Measurements from ENCODE around the gene CDC42BPB.
"Not testable (repeated sequence)": the region's sequence is repeated elsewhere in the genome, so short reads cannot be mapped to it uniquely, and the experiment has no call there.

CDC42BPB gene

GRCh38 chr14:102939329-102939728, 118.0 kb downstream of the CDC42BPB start:
- no peak for DNase-seq

DNA sequence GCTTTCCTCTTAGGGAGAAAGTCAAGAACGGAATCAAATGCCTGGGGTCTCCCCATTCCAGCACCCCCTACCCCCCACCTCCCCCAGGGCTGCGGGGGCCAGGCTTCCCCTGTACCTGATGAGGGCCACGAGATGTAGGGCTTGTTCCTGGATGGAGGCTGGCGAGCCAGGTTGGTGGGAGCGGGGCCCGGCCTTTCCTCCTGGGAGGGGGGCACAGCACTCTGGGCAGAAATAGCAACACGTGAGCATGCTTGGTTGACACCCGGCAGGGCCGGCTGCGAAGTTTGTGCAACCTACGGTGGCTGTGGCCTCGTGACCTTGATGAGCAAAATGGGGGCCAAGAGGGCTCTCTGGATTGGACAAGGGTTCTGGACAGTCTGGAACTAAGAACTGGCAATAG, 119.2 kb downstream of the CDC42BPB start:
- DNase-seq, result no peak

DNA sequence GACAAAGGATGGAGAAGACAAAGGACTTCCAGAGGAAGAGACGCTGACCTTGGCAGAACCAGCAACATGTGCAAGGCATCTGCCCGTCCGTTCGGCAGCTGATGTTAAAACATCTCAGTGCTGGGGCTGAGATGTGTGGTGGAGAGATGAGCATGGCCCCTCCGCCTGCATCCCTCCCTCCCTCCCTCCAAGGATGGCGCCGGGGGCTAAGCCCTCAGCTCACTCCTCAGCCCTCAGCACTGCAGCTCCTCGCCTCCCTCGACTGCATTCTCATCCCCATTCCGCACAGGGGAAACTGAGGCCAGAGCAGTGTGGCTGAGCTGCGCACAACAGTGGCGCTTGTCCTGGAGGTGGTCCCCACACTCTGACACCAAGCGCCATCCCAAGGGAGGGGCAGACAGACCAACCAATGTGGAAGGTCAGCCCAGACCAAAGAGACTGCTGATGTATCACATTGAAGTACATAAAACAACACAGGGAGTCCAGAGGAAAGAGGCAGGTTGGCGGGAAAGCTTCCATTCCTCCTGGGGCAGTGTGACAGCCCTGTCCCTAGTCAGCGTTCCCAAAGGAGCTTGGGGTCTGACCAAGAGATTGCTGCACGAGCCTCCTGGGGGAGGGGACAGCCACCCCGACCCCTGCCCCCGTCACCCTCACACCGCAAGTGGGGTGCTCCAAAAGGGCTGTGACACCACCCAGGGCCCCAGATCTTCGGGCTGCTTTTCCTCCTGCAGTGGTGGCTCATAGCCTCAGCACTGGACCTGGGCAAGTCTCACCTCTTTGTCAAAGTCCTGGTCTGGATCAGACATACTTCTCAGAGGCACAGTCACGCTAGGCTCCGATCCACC, 119.8 kb downstream of the CDC42BPB start:
- DNase-seq, result no peak

GRCh38 chr14:102935756-102936155, 121.6 kb downstream of the CDC42BPB start:
- DNase-seq, result no peak

DNA sequence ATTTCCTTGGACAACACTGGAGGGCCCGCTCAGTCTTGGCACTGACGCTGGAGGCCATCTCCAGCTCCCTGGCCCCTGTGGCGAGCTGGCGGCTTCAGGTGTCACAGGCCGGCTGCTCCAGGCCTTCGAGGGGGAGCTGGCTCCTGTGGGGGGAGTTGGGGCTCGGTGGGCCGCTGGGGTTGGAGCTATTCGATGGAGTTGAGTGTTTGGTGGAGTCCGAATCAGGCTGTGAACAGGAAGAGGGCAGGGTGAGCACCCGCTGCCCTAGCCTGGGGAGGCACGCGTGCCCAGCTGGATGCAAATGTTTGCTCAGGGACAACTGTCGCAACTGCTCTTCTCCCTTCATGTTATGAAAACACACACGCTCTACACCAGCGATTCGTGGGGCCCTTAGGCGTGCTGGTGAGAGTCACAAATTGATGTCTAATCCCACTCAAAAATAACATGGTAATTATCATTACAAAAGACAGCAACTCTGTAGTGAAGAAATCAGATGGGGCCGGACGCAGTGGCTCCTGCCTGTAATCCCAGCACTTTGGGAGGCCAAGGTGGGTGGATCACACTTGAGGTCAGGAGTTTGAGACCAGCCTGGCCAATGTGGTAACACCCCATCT, 123.6 kb downstream of the CDC42BPB start:
- DNase-seq, result no peak

GRCh38 chr14:102932484-102933248, 124.7 kb downstream of the CDC42BPB start:
- no peak for DNase-seq

DNA sequence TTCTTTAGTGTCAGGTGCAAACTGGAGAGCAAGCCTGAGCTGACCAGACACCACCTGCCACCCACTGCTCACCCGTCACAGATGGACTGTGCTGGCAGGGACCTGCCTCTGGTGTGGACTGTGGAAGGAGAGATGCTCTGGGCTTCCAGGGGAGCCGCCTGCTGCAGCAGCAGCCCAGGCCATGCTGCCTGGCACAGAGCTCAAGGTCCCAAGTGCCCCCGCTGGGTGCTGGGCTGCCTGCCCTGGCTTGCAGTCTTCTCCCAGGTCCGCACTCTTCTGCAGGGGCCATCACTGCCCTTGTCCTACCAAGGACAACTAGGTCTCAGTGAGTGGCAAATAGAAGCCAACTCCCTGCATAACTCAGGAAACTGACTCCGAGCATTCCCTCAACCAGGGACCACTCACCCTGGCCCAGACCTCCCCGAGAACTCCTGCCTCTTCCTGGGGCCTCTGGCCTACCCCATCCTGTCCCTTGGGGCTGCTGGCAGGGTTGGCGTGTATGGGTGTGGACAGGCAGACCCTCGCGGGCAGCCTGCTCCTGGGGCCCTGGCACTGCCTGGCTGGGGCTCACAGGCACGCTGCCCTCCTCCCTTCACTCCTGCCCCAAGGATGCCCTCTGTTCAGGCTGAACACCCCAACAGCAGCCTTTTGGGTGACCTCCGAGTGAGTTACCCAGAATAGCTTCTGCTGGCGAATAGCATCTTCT, 125.6 kb downstream of the CDC42BPB start:
- no peak for DNase-seq

- no peak for DNase-seq
These were observed 126.4 kb downstream of the CDC42BPB start for GRCh38 chr14:102930753-102931579.

DNA sequence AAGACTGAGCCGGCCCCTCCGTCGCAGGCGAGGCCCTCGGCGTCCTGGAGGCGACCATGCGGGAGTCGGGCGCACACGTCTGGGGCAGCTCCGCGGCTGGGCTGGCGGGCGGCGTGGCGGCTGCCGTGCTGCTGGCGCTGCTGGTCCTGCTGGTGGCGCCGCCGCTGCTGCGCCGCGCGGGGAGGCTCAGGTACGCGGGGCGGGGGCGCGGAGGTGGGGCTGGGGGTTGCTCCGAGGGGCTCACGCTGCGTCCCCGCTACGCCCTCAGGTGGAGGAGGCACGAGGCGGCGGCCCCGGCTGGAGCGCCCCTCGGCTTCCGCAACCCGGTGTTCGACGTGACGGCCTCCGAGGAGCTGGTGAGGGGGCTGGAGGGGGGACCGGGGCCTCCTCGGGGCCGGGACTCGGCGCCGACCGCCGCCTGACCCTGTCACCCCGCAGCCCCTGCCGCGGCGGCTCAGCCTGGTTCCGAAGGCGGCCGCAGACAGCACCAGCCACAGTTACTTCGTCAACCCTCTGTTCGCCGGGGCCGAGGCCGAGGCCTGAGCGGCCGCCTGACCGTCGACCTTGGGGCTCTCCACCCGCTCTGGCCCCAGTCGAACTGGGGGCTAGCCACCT, 127.1 kb downstream of the CDC42BPB start:
- no peak for DNase-seq

DNA sequence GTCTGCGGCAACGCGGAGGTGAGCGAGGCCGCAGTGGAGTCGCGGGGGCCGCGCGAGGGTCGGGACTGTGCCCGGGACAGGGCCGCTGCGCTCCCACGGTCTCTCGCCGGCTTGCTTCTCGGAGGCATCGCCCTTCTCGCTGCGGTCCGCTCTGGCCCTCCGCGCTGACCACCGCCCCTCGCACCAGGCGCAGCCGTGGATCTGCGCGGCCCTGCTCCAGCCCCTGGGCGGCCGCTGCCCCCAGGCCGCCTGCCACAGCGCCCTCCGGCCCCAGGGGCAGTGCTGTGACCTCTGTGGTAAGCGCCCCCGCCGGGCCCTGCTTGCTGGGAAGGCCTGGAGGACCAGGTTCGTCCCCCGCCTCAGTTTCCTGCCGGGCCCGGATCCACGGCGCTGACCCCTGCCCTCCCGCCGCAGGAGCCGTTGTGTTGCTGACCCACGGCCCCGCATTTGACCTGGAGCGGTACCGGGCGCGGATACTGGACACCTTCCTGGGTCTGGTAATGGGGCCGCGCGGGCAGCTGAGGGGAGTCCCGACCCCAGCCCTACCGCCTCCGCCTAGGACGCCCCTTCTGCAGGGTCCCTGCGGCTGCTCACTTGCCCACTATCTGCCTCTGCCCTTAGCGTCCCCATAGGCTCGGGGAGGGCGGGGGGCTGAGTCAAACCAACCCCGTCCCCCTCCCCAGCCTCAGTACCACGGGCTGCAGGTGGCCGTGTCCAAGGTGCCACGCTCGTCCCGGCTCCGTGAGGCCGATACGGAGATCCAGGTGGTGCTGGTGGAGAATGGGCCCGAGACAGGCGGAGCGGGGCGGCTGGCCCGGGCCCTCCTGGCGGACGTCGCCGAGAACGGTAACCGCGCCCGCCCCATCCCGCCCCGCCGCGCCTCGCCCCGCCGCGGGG, 127.9 kb downstream of the CDC42BPB start:
- no peak for DNase-seq

DNA sequence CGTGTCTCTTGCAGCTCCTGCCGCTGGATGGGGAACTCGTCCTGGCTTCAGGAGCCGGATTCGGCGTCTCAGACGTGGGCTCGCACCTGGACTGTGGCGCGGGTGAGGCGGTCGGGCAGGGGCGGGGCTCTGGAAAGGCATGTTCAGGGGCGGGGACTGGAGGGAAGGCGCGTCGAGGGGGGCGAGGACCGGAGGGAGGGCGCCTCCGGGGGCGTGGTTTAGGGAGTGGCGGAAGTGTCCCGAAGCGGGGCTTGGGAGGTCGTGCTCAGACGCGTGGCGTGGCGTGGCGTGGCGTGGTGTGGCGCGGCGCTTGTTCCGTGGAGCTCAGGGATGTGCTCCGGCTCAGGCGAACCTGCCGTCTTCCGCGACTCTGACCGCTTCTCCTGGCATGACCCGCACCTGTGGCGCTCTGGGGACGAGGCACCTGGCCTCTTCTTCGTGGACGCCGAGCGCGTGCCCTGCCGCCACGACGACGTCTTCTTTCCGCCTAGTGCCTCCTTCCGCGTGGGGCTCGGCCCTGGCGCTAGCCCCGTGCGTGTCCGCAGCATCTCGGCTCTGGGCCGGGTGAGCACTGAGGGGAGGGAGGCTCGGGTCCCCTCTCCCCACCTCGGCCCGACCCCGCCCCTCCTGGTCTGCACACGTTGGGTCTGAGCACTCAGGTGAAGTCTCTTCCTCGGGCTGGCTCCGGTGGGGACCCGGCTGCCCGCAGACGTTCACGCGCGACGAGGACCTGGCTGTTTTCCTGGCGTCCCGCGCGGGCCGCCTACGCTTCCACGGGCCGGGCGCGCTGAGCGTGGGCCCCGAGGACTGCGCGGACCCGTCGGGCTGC, 128.7 kb downstream of the CDC42BPB start:
- peak; percentile 73 for DNase-seq

DNA sequence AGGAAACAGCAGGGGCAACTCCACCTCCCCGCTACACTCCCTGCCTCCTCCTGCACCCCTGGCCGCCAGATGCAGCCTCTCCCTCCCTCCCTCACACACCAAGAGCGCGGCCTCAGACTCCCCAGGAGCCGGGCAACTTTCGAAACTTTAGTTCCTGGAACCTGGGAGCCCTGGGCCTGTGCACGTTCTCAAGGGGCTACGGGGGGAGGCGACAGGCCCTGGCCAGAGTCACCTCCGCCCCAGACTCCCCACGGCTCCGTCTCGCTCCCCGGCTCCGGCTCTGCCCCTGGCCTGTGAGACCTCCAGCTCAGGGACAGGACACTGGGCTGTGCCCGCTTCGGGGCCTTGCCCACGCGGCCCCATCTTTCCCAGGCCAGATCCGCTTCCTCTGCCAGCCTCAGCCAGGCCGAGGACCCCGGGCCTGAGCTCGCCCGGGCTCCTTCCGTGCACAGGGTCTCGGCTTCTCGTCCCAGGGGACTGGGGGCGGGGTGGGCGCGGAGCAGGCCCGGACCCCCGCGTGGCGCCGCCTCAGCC, 129.4 kb downstream of the CDC42BPB start:
- DNase-seq, result no peak

DNA sequence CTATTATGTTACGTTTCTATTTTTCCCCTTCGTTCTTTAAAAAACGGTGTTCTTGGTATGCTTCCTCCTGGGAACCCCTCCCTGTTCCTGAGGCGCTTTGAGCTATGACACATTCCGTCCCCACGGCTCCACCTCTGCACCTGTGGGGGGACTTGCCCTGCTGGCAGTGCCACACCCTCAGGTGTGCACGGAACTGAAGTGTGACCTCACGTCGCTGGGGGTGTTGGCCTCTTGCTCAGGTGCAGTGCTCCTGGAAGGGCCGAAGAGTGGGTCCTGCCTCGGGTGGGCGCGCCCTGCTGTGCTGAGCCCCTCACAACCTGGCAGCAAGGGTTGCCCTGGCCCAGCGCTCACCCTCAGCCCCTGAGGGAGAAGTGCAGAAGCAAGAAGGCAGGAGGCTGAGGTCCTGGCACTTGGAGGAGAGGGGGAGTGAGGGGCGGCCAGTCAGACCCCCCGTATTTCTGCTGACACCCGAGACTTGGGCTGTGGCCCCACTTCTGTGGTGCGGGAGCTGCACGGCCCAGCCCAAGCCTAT, 129.9 kb downstream of the CDC42BPB start:
- no peak for DNase-seq

DNA sequence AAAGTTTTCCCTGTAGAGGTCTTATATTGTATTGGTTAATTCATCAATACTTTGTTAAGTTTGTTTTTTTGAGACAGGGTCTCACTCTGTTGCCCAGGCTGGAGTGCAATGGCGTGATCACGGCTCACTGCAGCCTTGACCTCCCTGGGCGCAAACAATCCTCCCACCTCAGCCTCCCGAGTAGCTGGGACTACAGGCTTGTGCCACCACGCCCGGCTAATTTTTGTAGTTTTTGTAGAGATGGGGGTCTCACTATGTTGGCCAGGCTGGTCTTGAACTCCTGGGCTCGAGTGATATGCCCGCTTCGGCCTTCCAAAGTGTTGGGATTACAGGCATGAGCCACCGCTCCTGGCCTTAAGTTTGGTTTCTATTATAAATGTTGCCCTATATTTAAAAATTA, 130.5 kb downstream of the CDC42BPB start:
- not testable (repeated sequence) for DNase-seq

GRCh38 chr14:102926104-102926503, 131.2 kb downstream of the CDC42BPB start:
- no peak for DNase-seq

DNA sequence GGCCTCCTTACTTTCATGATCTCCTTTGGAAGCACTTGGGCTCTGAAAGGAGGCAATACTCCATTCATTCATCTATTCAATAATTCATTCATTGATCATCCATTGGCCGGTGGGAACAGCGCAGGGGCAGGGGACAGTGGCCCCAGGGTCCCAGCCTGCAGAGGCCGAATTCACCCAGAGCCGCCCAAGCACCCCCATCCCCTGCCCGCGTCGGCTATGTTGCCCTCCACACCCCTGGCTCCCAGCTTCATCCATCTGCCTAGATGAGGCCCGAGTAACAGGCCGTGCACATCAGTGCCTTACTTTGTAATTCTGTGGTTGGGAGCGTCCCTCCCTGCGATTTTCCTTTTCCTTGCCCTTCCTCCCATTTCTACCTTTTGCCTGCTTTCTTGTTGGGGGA, 131.7 kb downstream of the CDC42BPB start:
- DNase-seq, result no peak

GRCh38 chr14:102924632-102925588, 132.4 kb downstream of the CDC42BPB start:
- no peak for DNase-seq

GRCh38 chr14:102923925-102924486, 133.3 kb downstream of the CDC42BPB start:
- no peak for DNase-seq
